Mesendoderm (in vitro differentiated cells): ENCODE measurements around the gene STK4.

Source experiments
- DNase-seq: peaks from one replicate; pipeline ENCODE4 v3.0.0; 2013
- H2AK5ac ChIP-seq: 2 replicates; pipeline ENCODE4 v1.6.1; 2013; ENCODE audit warnings: low read length, inconsistent platforms
- H2BK120ac ChIP-seq: 2 replicates; pipeline ENCODE4 v1.6.1; 2013; ENCODE audit warnings: low read depth, mild to moderate bottlenecking, low read length, moderate library complexity, mixed read lengths
- H2BK15ac ChIP-seq: replicated peaks from 2 replicates; pipeline ENCODE4 v1.6.1; 2013; ENCODE audit warnings: low read depth, mild to moderate bottlenecking, moderate library complexity
- H2BK5ac ChIP-seq: 2 replicates; pipeline ENCODE4 v1.6.1; 2013; ENCODE audit warnings: low read length, inconsistent platforms
- H3K18ac ChIP-seq: 2 replicates; pipeline ENCODE4 v1.6.1; 2013; ENCODE audit warnings: mild to moderate bottlenecking, low read length, mixed read lengths
- H3K23ac ChIP-seq: one replicate; pipeline ENCODE4 v1.6.1; 2013; ENCODE audit warnings: low read length
- H3K27ac ChIP-seq: 2 replicates; pipeline ENCODE4 v1.5.1; 2013; ENCODE audit warnings: low read depth, mild to moderate bottlenecking, inconsistent platforms, low read length, moderate library complexity
- H3K27me3 ChIP-seq: 2 replicates; pipeline ENCODE4 v1.6.1; 2013; ENCODE audit warnings: low read length, control low read depth, mild to moderate bottlenecking, inconsistent platforms; ENCODE audit not compliant: insufficient read depth, poor library complexity
- H3K36me3 ChIP-seq: 2 replicates; pipeline ENCODE4 v1.6.1; 2013; ENCODE audit warnings: low read length, inconsistent platforms; ENCODE audit not compliant: control insufficient read depth, insufficient read depth
- H3K4ac ChIP-seq: one replicate; pipeline ENCODE4 v1.6.1; 2013; ENCODE audit warnings: low read depth, mild to moderate bottlenecking, low read length, moderate library complexity
- H3K4me1 ChIP-seq: 2 replicates; pipeline ENCODE4 v1.6.1; 2013; ENCODE audit warnings: low read depth, low read length, inconsistent platforms; ENCODE audit not compliant: control insufficient read depth
- H3K4me2 ChIP-seq: 2 replicates; pipeline ENCODE4 v1.6.1; 2013; ENCODE audit warnings: low read length
- H3K4me3 ChIP-seq: 2 replicates; pipeline ENCODE4 v1.5.1; 2013; ENCODE audit warnings: mild to moderate bottlenecking, low read length
- H3K56ac ChIP-seq: one replicate; pipeline ENCODE4 v1.6.1; 2013; ENCODE audit warnings: low read length
- H3K79me1 ChIP-seq: 2 replicates; pipeline ENCODE4 v1.6.1; 2013; ENCODE audit warnings: low read length, inconsistent platforms
- H3K79me2 ChIP-seq: 2 replicates; pipeline ENCODE4 v1.6.1; 2013; ENCODE audit warnings: mild to moderate bottlenecking, low read length; ENCODE audit not compliant: control insufficient read depth, insufficient read depth
- H3K9ac ChIP-seq: 2 replicates; pipeline ENCODE4 v1.6.1; 2013; ENCODE audit warnings: low read length, inconsistent platforms
- H4K5ac ChIP-seq: one replicate; pipeline ENCODE4 v1.6.1; 2013; ENCODE audit warnings: low read length
- H4K8ac ChIP-seq: one replicate; pipeline ENCODE4 v1.6.1; 2013; ENCODE audit warnings: low read depth, mild to moderate bottlenecking, control low read depth, low read length, moderate library complexity
- WGBS: extraction: QIAGEN DNeasy Blood & Tissue Kit; methylation state at CpG from one replicate; pipeline ENCODE4 v1.1.7; 2013; ENCODE audit warnings: low lambda C conversion rate, missing lambda C conversion rate; ENCODE audit not compliant: insufficient coverage; ENCODE audit errors: extremely low coverage; 5-methylcytosine and 5-hydroxymethylcytosine counted together

Gene STK4

DNA sequence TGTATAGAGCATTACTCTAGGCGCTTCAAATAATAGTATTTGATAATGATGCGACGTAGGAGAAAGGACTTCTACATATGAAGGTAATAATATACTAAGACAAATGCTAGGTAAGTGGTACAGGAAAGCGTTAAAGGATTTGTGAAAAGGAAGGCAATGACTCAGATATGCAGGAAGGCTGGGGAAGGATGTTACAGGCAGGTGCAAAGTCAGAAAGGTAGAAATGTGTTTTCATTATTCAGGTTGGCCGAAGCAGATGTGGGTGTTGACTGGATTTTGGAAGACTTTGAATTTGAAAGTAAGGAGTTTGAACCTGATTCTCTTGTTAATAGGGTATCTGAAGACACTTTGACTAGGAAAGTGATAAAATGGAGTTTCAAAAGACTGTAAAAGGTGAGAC, 51.0 kb downstream of the STK4 start:
- no peak overlapping the region for H4K5ac ChIP-seq
- H3K4me1 ChIP-seq = peaks cover 5% of the 10 kb centered on the region
- no peak overlapping the region for H2BK120ac ChIP-seq
- no CpG with 5 or more reads among the region's 5 CpGs for WGBS
- H2BK5ac ChIP-seq = no peak overlapping the region
- H3K27me3 ChIP-seq = no peaks in the 10 kb centered on the region
- no peak overlapping the region for H3K18ac ChIP-seq
- no peak overlapping the region for H3K9ac ChIP-seq
- no peak overlapping the region for H2BK15ac ChIP-seq
- H3K4ac ChIP-seq = no peak overlapping the region
- no peaks in the 10 kb centered on the region for H3K36me3 ChIP-seq
- no peak overlapping the region for H3K27ac ChIP-seq
- no peaks in the 10 kb centered on the region for H3K79me2 ChIP-seq
- H3K4me2 ChIP-seq = no peak overlapping the region
- no peak overlapping the region for H3K56ac ChIP-seq
- peak; percentile 42 for DNase-seq
- no peak overlapping the region for H3K4me3 ChIP-seq
- no peak overlapping the region for H2AK5ac ChIP-seq
- H3K23ac ChIP-seq = no peak overlapping the region
- H4K8ac ChIP-seq = no peak overlapping the region
- H3K79me1 ChIP-seq = no peaks in the 10 kb centered on the region

DNA sequence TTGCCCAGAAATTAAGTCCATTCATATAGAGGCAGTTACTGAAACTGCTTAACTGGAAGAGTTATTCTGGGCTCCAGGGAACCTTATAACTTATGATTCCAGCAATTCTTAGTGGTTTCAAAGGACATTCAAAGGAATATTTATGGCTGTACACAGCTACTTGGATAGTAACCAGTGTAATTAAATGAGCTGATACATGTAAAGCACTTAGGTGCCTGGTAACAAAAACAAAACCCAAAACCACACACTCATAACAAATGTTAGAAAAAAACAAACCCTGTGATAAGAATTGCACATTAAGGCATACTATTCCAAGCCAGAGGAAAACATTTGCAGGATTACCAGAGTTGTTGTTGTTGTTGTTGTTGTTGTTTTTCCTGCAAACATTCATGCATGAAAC, 51.5 kb downstream of the STK4 start:
- H2BK15ac ChIP-seq = no peak overlapping the region
- H2AK5ac ChIP-seq = no peak overlapping the region
- no peak overlapping the region for H3K56ac ChIP-seq
- H2BK120ac ChIP-seq = no peak overlapping the region
- H4K8ac ChIP-seq = no peak overlapping the region
- H3K79me2 ChIP-seq = no peaks in the 10 kb centered on the region
- no peak overlapping the region for H3K23ac ChIP-seq
- H3K36me3 ChIP-seq = no peaks in the 10 kb centered on the region
- H3K9ac ChIP-seq = no peak overlapping the region
- H3K4me1 ChIP-seq = peaks cover 5% of the 10 kb centered on the region
- H2BK5ac ChIP-seq = no peak overlapping the region
- no peak overlapping the region for H4K5ac ChIP-seq
- peak overlapping the region; percentile 34 for H3K27ac ChIP-seq
- no peak overlapping the region for H3K4ac ChIP-seq
- no peaks in the 10 kb centered on the region for H3K79me1 ChIP-seq
- no peak for DNase-seq
- no peak overlapping the region for H3K4me3 ChIP-seq
- no peaks in the 10 kb centered on the region for H3K27me3 ChIP-seq
- H3K18ac ChIP-seq = no peak overlapping the region
- H3K4me2 ChIP-seq = no peak overlapping the region

DNA sequence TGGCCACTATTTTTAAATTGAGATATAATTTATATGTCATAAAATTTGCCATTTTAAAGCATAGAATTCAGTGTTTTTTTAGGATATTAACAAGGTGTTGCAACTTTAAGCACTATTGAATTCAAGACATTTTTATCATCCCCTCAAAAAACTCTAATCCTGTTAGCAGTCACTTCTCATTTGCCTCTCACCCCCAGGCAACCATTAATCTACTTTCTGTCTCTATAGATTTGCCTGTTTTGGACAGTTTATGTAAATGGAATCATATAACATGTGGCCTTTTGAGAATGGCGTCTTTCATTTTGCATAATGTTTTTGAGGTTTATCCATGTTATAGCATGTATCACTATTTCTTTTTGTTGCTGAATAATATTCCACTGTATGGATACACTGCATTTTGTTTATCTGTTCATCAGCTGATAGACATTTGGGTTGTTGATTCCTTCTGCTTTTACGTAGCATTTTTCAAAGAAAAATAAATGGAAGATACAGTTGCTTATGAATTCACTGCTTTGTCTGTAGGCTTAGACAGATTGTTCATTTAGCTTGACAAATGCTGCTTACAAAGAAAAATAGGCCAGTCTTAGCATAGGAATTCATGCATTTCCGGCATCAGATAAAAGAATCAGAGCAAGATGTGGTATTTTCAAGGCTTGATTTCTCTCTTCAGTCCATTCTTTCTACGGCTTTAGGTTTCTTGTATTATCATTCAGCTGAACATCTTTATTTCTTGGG, 52.9 kb downstream of the STK4 start:
- no peak overlapping the region for H2BK15ac ChIP-seq
- no peak overlapping the region for H2BK120ac ChIP-seq
- H2AK5ac ChIP-seq = no peak overlapping the region
- no peak overlapping the region for H3K4me3 ChIP-seq
- H3K18ac ChIP-seq = no peak overlapping the region
- no peaks in the 10 kb centered on the region for H3K36me3 ChIP-seq
- H3K4ac ChIP-seq = no peak overlapping the region
- WGBS = no CpG with 5 or more reads among the region's 4 CpGs
- no peaks in the 10 kb centered on the region for H3K79me1 ChIP-seq
- H3K27me3 ChIP-seq = no peaks in the 10 kb centered on the region
- no peak for DNase-seq
- no peak overlapping the region for H3K23ac ChIP-seq
- no peak overlapping the region for H3K56ac ChIP-seq
- H3K9ac ChIP-seq = no peak overlapping the region
- H2BK5ac ChIP-seq = no peak overlapping the region
- H3K4me2 ChIP-seq = no peak overlapping the region
- no peak overlapping the region for H4K5ac ChIP-seq
- no peak overlapping the region for H3K27ac ChIP-seq
- no peaks in the 10 kb centered on the region for H3K79me2 ChIP-seq
- H4K8ac ChIP-seq = no peak overlapping the region
- peaks cover 5% of the 10 kb centered on the region for H3K4me1 ChIP-seq

DNA sequence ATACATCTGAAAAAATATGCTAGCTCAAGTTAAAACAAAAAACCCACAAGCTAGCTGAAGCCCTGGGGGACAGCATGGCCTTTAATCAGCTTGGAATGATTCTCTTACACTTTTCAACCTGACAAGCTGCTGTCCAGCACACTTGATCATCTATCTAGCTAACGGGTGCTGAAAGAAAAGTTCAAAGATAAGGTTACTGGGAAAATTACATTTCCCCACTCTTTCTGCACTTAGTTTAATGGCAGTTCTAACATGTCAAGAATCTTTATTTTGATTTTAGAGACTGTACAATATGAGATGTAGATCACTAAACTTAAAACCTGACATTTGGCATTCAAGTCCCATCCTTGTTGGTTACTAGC, 53.4 kb downstream of the STK4 start:
- Histone ChIP-seq H3K79me1 (no peaks in the 10 kb centered on the region), H3K4me3 (no peak overlapping the region), H2BK15ac (no peak overlapping the region), H2BK5ac (no peak overlapping the region), H3K27me3 (no peaks in the 10 kb centered on the region), H4K8ac (no peak overlapping the region), H3K56ac (no peak overlapping the region), H3K9ac (no peak overlapping the region), H3K4me1 (peaks cover 5% of the 10 kb centered on the region), H3K23ac (no peak overlapping the region), H3K4me2 (no peak overlapping the region), H3K4ac (no peak overlapping the region), H3K36me3 (no peaks in the 10 kb centered on the region), H2AK5ac (no peak overlapping the region), H3K18ac (no peak overlapping the region), H3K27ac (no peak overlapping the region), H4K5ac (no peak overlapping the region), H2BK120ac (no peak overlapping the region), H3K79me2 (no peaks in the 10 kb centered on the region)
- WGBS = no CpG with 5 or more reads among the region's 1 CpG
- no peak for DNase-seq

DNA sequence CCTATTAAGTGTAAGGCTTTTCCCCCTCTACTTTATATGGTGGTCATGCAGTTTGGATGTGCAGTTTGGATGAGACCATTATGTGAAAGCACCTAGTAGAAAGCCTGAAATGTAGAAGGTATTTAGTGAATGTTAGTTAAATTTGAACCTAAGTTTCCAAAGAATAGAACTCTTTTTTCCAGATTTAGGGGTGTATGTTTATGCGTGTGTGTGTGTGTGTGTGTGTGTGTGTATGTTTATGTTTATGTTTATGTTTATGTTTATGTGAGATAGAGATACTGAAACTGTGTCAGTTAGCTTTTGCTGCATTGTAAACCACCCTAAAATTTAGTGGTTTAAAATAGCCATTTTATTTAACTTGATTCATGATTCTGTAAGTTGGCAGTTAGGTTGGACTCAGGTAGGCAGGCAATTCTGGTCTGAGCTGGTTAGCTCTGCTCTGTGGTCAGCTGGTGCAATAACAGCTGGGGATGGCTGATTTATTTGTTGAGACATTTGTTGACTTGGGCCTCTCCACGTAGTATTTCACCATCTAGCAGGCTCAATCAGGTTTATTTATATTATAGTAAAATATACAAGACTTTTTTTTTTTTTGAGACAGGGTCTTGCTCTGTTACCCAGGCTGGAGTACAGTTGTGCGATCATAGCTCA, 54.0 kb downstream of the STK4 start:
- Histone ChIP-seq H3K27me3 (no peaks in the 10 kb centered on the region), H3K79me1 (no peaks in the 10 kb centered on the region), H2BK120ac (no peak overlapping the region), H2AK5ac (no peak overlapping the region), H2BK5ac (no peak overlapping the region), H3K27ac (no peak overlapping the region), H3K9ac (no peak overlapping the region), H3K4me2 (no peak overlapping the region), H3K79me2 (no peaks in the 10 kb centered on the region), H3K36me3 (peaks cover 3% of the 10 kb centered on the region), H3K4me1 (peaks cover 5% of the 10 kb centered on the region), H2BK15ac (no peak overlapping the region), H3K4me3 (no peak overlapping the region), H4K8ac (no peak overlapping the region), H3K23ac (no peak overlapping the region), H3K56ac (no peak overlapping the region), H4K5ac (no peak overlapping the region), H3K4ac (no peak overlapping the region), H3K18ac (no peak overlapping the region)
- DNase-seq = no peak
- no CpG with 5 or more reads among the region's 3 CpGs for WGBS

DNA sequence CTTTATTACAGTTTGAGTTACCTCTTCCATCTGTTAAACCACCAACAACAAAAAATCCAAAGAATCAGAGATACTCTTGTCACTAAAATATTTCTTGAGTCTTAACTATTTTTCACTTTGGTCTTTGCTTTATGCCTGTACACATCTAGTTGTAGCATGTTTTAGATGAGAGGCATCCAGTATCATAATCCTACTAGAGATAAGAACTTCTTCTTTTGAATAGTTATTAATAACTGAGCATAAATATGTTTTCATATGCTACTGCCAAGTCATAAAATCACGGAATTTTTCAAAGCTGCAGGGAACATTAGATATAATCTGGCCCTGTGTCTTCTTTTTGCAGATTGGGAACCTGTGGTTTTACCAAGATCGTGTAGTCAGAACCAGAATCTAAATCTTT, 55.3 kb downstream of the STK4 start:
- Histone ChIP-seq H2BK5ac (no peak overlapping the region), H3K27ac (no peak overlapping the region), H3K4ac (no peak overlapping the region), H3K23ac (no peak overlapping the region), H3K18ac (no peak overlapping the region), H3K79me2 (no peaks in the 10 kb centered on the region), H3K4me3 (no peak overlapping the region), H2BK15ac (no peak overlapping the region), H3K79me1 (no peaks in the 10 kb centered on the region), H3K56ac (no peak overlapping the region), H4K8ac (no peak overlapping the region), H3K9ac (no peak overlapping the region), H3K36me3 (peaks cover 3% of the 10 kb centered on the region), H3K4me1 (peaks cover 1% of the 10 kb centered on the region), H2BK120ac (no peak overlapping the region), H3K4me2 (no peak overlapping the region), H2AK5ac (no peak overlapping the region), H3K27me3 (no peaks in the 10 kb centered on the region), H4K5ac (no peak overlapping the region)
- WGBS = no CpG with 5 or more reads among the region's 2 CpGs
- no peak for DNase-seq
